HepG2 (cell line): Measurements from ENCODE around the gene MMUT. TPM values are rescaled to one million over a fixed set of nuclear protein-coding genes. Genes with fewer than 3 reads are reported as not detected.

Experiments used
- CENPT ChIP-seq: sonication (generic); formaldehyde crosslinking; IDR thresholded peaks from 2 replicates; pipeline ENCODE4 v1.8.0; 2022; ENCODE audit warnings: low read depth, mild to moderate bottlenecking, moderate library complexity, missing genetic modification reagents
- JUND ChIP-seq: sonication (generic); formaldehyde crosslinking; IDR thresholded peaks from 2 replicates; pipeline ENCODE4 v1.8.0; 2022; ENCODE audit warnings: mild to moderate bottlenecking, missing genetic modification reagents
- KDM5A ChIP-seq: fragments of 200-600 bp; sonication (generic); IDR thresholded peaks from 2 replicates; pipeline ENCODE4 v1.7.0; 2018; ENCODE audit warnings: antibody characterized with exemption, mild to moderate bottlenecking, low read length, borderline replicate concordance
- MTA3 ChIP-seq: sonication (generic); formaldehyde crosslinking; IDR thresholded peaks from 2 replicates; pipeline ENCODE4 v1.4.0; 2020; ENCODE audit warnings: missing genetic modification reagents
- POLR2A ChIP-seq, 2 experiments: IDR thresholded peaks; 2 replicates each; pipeline ENCODE4 v1.6.1; 2011; ENCODE audit warnings: low read depth in 2 of 2, low read length in 2 of 2, mild to moderate bottlenecking in 1 of 2, moderate library complexity in 1 of 2; ENCODE audit not compliant: insufficient read depth in 1 of 2
- RFXAP ChIP-seq: sonication (generic); formaldehyde crosslinking; IDR thresholded peaks from 2 replicates; pipeline ENCODE4 v1.4.0; 2020; ENCODE audit warnings: missing genetic modification reagents, borderline replicate concordance
- RORA ChIP-seq: sonication (generic); formaldehyde crosslinking; IDR thresholded peaks from 2 replicates; pipeline ENCODE4 v1.5.0; 2020; ENCODE audit warnings: mild to moderate bottlenecking, missing genetic modification reagents, moderate library complexity
- SPEN ChIP-seq: sonication (generic); formaldehyde crosslinking; IDR thresholded peaks from 2 replicates; pipeline ENCODE4 v1.5.1; 2020; ENCODE audit warnings: low read depth, mild to moderate bottlenecking, missing genetic modification reagents
- ZFYVE20 ChIP-seq: sonication (generic); formaldehyde crosslinking; IDR thresholded peaks from 2 replicates; pipeline ENCODE4 v1.8.0; 2023; ENCODE audit warnings: low read depth, mild to moderate bottlenecking, moderate library complexity, missing genetic modification reagents, borderline replicate concordance
- ZNF263 ChIP-seq: sonication (generic); formaldehyde crosslinking; IDR thresholded peaks from 2 replicates; pipeline ENCODE4 v1.4.0; 2020; ENCODE audit warnings: missing genetic modification reagents
- ZNF34 ChIP-seq: sonication (generic); formaldehyde crosslinking; IDR thresholded peaks from 2 replicates; pipeline ENCODE4 v1.4.0; 2020; ENCODE audit warnings: mild to moderate bottlenecking, missing genetic modification reagents, borderline replicate concordance
- ZNF468 ChIP-seq: sonication (generic); formaldehyde crosslinking; IDR thresholded peaks from 2 replicates; pipeline ENCODE4 v1.8.0; 2022; ENCODE audit warnings: mild to moderate bottlenecking, moderate library complexity, missing genetic modification reagents
- ZNF614 ChIP-seq: IDR thresholded peaks from 2 replicates; pipeline ENCODE4 v1.6.1; 2018; ENCODE audit warnings: missing biosample characterization, missing genetic modification reagents, inconsistent platforms, borderline replicate concordance
- polyA plus RNA-seq, 8 experiments: library from polyadenylated mRNA; depleted of rRNA in 3 of 8; stranded (reverse) in 7 of 8; unstranded in 1 of 8; fragments of >200 nt; fragmentation: Illumina TruSeq in 4 of 8; extraction: Trizol in 4 of 8; gene quantifications; 2 replicates each; pipeline versions ENCODE4 v1.2.1 to v1.2.3, GENCODE V29; 2011 to 2016; ENCODE audit warnings: low read depth in 4 of 8, missing spikeins in 1 of 8, mixed read lengths in 1 of 8; ENCODE audit not compliant: insufficient read depth in 1 of 8
- total RNA-seq, 5 experiments: library from RNA; depleted of rRNA; stranded (reverse); fragments of >200 nt; fragmentation: Illumina TruSeq; extraction: Trizol; gene quantifications; 2 replicates each; pipeline ENCODE4 v1.2.3, GENCODE V29; 2016; ENCODE audit warnings: low read depth in 1 of 5
- TF ChIP-seq, protein P1 (sequence below): sonication (generic); formaldehyde crosslinking; conservative IDR thresholded peaks from 2 replicates; pipeline ENCODE4 v1.8.1; 2023; ENCODE audit warnings: missing genetic modification reagents
- TF ChIP-seq, protein P2 (sequence below): sonication (generic); formaldehyde crosslinking; IDR thresholded peaks from 2 replicates; pipeline ENCODE4 v1.8.1; 2023; ENCODE audit warnings: mild to moderate bottlenecking, missing genetic modification reagents
- TF ChIP-seq, protein P3 (sequence below): sonication (generic); formaldehyde crosslinking; IDR thresholded peaks from 2 replicates; pipeline ENCODE4 v1.8.0; 2022; ENCODE audit warnings: missing genetic modification reagents, mild to moderate bottlenecking, moderate library complexity, borderline replicate concordance
- TF ChIP-seq, protein P4 (sequence below): IDR thresholded peaks from 2 replicates; pipeline ENCODE4 v1.6.1; 2016; ENCODE audit warnings: low read depth, control low read depth
- TF ChIP-seq, protein P5 (sequence below): sonication (generic); formaldehyde crosslinking; conservative IDR thresholded peaks from 2 replicates; pipeline ENCODE4 v1.4.0; 2020; ENCODE audit warnings: missing genetic modification reagents
- TF ChIP-seq, protein P6 (sequence below): fragments of 450-650 bp; IDR thresholded peaks from 2 replicates; pipeline ENCODE4 v1.6.1; 2017

MMUT gene
- total and polyA plus RNA-seq, 2 of the 13 experiments (the other 11 are each of a cell fraction or from before 2014, with no cell fraction given), result 16.1 to 20.5 TPM

DNA sequence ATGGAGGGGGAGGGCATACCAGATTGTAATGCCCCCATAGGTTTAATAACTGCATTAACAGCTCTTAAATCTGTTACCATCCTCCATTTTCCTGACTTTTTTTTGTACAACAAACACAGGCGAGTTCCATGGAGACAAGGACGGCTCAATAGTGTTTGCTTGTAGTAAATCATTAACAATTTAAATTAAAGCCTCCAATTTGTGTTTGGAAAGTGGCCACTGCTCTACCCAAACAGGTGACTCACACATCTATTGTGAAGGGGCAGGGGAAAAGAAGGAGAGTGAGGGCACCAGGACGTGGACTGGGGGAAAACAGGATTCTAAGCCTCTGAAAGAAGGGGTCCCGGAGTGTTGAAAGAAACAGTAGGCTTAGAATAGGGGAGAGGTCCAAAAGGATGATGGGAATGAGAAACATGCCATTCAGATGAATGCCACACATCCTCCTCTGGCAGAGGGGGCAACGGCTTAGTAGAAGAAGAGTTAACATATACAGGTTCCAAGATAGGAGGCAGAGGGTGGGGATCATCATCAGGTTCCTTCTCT is 43.6 kb upstream of the MMUT start (continued):
- TF ChIP-seq ZNF614 (CRISPR knock-in tag), result 0 out of 2 replicates have a peak, but pooled peaks have one; percentile 43
- no peak for TF ChIP-seq CENPT
- no peak for TF ChIP-seq ZFYVE20 (CRISPR knock-in tag)
- no peak for TF ChIP-seq KDM5A
- TF ChIP-seq, protein P1, sequence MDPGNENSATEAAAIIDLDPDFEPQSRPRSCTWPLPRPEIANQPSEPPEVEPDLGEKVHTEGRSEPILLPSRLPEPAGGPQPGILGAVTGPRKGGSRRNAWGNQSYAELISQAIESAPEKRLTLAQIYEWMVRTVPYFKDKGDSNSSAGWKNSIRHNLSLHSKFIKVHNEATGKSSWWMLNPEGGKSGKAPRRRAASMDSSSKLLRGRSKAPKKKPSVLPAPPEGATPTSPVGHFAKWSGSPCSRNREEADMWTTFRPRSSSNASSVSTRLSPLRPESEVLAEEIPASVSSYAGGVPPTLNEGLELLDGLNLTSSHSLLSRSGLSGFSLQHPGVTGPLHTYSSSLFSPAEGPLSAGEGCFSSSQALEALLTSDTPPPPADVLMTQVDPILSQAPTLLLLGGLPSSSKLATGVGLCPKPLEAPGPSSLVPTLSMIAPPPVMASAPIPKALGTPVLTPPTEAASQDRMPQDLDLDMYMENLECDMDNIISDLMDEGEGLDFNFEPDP, result 0 out of 2 replicates have a peak, but pooled peaks have one; percentile 45
- TF ChIP-seq, protein P2, sequence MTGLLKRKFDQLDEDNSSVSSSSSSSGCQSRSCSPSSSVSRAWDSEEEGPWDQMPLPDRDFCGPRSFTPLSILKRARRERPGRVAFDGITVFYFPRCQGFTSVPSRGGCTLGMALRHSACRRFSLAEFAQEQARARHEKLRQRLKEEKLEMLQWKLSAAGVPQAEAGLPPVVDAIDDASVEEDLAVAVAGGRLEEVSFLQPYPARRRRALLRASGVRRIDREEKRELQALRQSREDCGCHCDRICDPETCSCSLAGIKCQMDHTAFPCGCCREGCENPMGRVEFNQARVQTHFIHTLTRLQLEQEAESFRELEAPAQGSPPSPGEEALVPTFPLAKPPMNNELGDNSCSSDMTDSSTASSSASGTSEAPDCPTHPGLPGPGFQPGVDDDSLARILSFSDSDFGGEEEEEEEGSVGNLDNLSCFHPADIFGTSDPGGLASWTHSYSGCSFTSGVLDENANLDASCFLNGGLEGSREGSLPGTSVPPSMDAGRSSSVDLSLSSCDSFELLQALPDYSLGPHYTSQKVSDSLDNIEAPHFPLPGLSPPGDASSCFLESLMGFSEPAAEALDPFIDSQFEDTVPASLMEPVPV (CRISPR knock-in tag), result no peak
- no peak for TF ChIP-seq RORA
- peak; percentile 85 for TF ChIP-seq JUND
- TF ChIP-seq, protein P3, sequence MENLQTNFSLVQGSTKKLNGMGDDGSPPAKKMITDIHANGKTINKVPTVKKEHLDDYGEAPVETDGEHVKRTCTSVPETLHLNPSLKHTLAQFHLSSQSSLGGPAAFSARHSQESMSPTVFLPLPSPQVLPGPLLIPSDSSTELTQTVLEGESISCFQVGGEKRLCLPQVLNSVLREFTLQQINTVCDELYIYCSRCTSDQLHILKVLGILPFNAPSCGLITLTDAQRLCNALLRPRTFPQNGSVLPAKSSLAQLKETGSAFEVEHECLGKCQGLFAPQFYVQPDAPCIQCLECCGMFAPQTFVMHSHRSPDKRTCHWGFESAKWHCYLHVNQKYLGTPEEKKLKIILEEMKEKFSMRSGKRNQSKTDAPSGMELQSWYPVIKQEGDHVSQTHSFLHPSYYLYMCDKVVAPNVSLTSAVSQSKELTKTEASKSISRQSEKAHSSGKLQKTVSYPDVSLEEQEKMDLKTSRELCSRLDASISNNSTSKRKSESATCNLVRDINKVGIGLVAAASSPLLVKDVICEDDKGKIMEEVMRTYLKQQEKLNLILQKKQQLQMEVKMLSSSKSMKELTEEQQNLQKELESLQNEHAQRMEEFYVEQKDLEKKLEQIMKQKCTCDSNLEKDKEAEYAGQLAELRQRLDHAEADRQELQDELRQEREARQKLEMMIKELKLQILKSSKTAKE (CRISPR knock-in tag), result no peak
- no peak for TF ChIP-seq RFXAP
- TF ChIP-seq, protein P4, sequence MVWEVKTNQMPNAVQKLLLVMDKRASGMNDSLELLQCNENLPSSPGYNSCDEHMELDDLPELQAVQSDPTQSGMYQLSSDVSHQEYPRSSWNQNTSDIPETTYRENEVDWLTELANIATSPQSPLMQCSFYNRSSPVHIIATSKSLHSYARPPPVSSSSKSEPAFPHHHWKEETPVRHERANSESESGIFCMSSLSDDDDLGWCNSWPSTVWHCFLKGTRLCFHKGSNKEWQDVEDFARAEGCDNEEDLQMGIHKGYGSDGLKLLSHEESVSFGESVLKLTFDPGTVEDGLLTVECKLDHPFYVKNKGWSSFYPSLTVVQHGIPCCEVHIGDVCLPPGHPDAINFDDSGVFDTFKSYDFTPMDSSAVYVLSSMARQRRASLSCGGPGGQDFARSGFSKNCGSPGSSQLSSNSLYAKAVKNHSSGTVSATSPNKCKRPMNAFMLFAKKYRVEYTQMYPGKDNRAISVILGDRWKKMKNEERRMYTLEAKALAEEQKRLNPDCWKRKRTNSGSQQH (CRISPR knock-in tag), result no peak
- TF ChIP-seq SPEN, result no peak
- peak in 1 of 2 experiments; percentile 22; a peak in 1 of 4 replicates for TF ChIP-seq POLR2A (IDR thresholded peaks at IDR 0.05; ENCODE audit: insufficient read depth in 1 of 2, low read depth in 2 of 2, low read length in 2 of 2)
- no peak; the same call in 1 of the 2 replicates for TF ChIP-seq ZNF34
- TF ChIP-seq ZNF468 (CRISPR knock-in tag), result no peak
- TF ChIP-seq MTA3 (CRISPR knock-in tag), result no peak
- TF ChIP-seq, protein P5, sequence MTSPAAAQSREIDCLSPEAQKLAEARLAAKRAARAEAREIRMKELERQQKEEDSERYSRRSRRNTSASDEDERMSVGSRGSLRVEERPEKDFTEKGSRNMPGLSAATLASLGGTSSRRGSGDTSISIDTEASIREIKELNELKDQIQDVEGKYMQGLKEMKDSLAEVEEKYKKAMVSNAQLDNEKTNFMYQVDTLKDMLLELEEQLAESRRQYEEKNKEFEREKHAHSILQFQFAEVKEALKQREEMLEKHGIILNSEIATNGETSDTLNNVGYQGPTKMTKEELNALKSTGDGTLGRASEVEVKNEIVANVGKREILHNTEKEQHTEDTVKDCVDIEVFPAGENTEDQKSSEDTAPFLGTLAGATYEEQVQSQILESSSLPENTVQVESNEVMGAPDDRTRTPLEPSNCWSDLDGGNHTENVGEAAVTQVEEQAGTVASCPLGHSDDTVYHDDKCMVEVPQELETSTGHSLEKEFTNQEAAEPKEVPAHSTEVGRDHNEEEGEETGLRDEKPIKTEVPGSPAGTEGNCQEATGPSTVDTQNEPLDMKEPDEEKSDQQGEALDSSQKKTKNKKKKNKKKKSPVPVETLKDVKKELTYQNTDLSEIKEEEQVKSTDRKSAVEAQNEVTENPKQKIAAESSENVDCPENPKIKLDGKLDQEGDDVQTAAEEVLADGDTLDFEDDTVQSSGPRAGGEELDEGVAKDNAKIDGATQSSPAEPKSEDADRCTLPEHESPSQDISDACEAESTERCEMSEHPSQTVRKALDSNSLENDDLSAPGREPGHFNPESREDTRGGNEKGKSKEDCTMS (CRISPR knock-in tag), result no peak
- TF ChIP-seq, protein P6, sequence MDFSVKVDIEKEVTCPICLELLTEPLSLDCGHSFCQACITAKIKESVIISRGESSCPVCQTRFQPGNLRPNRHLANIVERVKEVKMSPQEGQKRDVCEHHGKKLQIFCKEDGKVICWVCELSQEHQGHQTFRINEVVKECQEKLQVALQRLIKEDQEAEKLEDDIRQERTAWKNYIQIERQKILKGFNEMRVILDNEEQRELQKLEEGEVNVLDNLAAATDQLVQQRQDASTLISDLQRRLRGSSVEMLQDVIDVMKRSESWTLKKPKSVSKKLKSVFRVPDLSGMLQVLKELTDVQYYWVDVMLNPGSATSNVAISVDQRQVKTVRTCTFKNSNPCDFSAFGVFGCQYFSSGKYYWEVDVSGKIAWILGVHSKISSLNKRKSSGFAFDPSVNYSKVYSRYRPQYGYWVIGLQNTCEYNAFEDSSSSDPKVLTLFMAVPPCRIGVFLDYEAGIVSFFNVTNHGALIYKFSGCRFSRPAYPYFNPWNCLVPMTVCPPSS, result no peak
- TF ChIP-seq ZNF263 (CRISPR knock-in tag), result no peak
